GM12864 (cell line): ENCODE data around the gene SLC10A2.

ENCODE experiments used
- DNase-seq: peaks from one replicate; pipeline ENCODE4 v3.0.0-alpha.2; 2011; ENCODE audit warnings: low read depth
- H3K4me3 ChIP-seq: 2 replicates; pipeline ENCODE4 v1.5.1; 2011; ENCODE audit warnings: mild to moderate bottlenecking, low read depth, low read length, control low read depth
- TF ChIP-seq, protein P1 (sequence below): IDR thresholded peaks from 2 replicates; pipeline ENCODE4 v1.5.1; 2011; ENCODE audit warnings: low read depth, mild to moderate bottlenecking, moderate library complexity, low read length, control low read depth, inconsistent platforms; ENCODE audit errors: missing control alignments

The SLC10A2 gene

DNA sequence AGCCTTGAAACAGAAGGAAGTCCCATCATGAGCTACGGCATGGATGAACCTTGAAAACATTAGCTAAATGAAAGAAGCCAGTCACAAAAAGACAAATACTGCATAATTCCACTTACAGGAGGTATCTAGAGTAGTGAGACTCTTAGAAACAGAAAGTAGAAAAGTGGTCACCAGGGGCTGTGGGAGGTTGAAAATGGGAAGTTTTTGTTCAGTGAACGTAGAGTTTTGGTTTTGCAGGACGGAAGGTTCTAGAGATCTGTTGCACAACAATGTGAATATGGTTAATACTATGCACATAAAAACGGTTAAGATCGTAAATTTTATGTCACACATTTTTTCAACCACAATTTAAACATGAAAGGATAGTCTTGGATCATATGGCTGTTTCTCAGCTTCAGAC, 11.9 kb upstream of the SLC10A2 start:
- TF ChIP-seq, protein P1, sequence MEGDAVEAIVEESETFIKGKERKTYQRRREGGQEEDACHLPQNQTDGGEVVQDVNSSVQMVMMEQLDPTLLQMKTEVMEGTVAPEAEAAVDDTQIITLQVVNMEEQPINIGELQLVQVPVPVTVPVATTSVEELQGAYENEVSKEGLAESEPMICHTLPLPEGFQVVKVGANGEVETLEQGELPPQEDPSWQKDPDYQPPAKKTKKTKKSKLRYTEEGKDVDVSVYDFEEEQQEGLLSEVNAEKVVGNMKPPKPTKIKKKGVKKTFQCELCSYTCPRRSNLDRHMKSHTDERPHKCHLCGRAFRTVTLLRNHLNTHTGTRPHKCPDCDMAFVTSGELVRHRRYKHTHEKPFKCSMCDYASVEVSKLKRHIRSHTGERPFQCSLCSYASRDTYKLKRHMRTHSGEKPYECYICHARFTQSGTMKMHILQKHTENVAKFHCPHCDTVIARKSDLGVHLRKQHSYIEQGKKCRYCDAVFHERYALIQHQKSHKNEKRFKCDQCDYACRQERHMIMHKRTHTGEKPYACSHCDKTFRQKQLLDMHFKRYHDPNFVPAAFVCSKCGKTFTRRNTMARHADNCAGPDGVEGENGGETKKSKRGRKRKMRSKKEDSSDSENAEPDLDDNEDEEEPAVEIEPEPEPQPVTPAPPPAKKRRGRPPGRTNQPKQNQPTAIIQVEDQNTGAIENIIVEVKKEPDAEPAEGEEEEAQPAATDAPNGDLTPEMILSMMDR, result no peak
- no peak overlapping the region for H3K4me3 ChIP-seq

DNA sequence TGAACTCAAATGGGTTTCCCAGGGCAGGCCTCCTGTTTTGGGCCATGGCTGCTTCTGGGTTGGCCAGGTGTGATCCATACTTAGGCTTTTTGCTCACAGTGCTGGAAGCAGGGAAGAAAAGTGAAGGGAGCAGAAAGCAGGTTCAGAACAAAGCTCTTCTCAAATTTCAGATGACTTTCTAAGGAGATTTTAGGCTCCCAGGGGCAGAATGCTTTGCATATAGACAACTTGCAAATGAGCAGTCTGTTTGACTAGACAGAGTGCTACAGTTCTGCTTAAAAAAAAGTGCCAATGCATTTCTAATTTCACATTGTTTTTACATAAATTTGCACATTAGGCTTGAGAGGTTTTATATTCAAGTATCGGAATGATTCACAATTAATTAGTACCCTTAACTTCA, 2.6 kb upstream of the SLC10A2 start:
- TF ChIP-seq, protein P1, result no peak
- H3K4me3 ChIP-seq, result no peak overlapping the region
- no peak for DNase-seq

More for the DNA sequence above, 11.9 kb upstream of the SLC10A2 start:
- DNase-seq, result peak; percentile 21

DNA sequence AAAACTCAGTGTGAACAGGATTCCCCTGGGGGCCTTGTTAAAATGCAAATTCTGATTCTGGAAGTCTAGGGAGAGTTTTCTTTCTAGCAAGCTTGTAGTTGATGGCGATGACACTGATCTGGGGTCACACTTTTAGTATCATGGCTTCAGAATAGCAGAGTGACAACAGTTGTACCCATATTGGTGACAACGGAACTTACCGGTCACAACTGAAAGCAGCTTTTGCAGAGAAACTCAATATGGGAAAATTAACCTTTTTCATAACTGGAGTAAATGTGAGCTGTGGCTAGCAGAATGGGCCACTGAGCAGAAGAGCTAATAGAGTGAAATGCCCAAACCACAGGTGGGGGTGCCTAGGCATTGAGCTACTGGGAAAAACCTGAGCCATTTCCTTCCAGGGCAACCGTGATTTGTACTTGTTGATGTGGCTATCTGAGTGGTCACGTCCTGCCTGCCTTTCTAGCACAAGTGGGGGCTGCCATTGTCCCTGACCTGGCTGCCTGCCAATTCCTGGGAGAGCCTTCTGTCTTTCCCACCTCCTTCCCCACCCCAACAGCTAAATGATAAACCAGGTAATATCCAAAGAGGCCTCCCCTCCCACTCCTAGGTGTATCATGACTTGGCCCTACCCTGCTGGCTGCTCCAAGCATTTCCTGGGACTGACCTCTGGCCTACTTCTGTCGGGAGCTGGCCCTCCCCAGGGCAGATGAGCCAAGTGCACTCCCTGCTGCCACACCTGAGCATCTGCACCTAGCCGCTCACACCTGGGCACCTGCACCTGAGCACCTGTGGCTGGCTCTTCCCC, 1.7 kb upstream of the SLC10A2 start:
- DNase-seq, result peak; percentile 21
- TF ChIP-seq, protein P1, result no peak
- H3K4me3 ChIP-seq, result no peak overlapping the region

DNA sequence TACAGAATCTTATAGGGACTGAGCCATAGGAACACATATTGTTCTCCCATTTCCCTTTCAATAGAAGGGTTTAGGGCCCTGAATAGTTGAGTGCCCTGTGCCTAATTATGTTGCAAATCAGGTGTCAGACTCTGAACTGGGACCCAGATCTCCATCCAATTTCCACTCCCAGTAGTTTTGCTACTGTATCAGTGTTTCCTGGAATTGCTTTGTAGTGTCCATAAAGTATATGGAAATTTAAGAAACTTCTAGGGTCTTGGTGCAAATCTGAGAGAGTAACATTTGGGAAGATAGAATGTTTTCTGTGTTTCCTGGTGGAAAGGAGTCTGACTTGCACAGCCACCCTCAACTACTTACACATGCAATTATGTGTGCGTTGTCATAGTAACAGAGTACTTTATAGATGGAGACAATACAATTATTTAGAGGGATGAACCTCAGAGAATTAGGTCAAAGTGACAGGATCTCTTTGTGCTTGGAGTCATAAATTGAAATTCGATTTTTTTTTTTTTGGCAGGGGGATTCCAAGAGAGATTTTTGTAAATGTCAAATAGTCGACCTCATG, 646 bp upstream of the SLC10A2 start:
- H3K4me3 ChIP-seq, result no peak overlapping the region
- no peak for DNase-seq
- TF ChIP-seq, protein P1, result no peak

DNA sequence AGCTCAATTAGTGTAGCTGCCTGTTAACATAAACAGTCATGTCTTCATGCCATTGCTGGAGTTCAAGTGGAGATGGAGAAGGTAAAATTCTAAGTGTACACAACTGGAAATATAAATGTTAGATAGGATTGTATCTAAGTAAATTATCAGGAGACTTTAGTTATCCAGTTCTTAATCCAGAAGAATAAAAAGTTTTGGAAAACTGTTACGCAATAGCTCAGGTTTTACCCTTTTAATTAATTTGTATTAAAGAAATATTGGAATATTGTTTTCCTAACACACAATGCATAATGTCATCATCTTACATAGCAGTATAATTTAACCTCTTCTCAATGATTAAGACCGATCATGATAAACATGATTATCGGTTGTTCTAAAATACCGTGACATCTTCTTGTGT, 2.8 kb downstream of the SLC10A2 start:
- DNase-seq, result no peak
- no peak overlapping the region for H3K4me3 ChIP-seq
- TF ChIP-seq, protein P1, result no peak

DNA sequence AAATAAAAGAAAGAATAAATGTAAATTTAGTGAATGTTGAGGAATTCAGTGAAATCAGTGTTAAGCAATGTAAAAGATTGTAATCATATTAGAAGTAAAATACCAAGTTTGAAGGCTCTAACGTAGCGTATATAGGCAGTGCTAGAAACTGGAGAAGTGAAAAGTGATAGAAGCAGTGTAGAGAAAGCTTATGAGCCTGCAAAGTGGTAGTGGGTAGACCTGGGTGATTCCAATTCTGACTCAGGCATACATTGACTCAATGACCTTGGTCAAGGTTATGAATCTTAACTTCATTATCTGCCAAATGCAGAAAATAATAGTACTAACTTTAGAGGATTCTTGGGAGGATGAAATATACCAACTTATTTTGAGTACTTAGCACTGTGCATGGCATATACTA, 4.1 kb downstream of the SLC10A2 start:
- no peak for DNase-seq
- H3K4me3 ChIP-seq, result no peak overlapping the region
- TF ChIP-seq, protein P1, result no peak
